Inflammatory macrophage treated with lipopolysaccharide for 4 hours (primary cell): Measurements from ENCODE around the gene SLC22A23.

ENCODE experiments used
- DNase-seq: peaks from one replicate; pipeline ENCODE4 v3.0.0-alpha.2; 2020

The SLC22A23 gene

DNA sequence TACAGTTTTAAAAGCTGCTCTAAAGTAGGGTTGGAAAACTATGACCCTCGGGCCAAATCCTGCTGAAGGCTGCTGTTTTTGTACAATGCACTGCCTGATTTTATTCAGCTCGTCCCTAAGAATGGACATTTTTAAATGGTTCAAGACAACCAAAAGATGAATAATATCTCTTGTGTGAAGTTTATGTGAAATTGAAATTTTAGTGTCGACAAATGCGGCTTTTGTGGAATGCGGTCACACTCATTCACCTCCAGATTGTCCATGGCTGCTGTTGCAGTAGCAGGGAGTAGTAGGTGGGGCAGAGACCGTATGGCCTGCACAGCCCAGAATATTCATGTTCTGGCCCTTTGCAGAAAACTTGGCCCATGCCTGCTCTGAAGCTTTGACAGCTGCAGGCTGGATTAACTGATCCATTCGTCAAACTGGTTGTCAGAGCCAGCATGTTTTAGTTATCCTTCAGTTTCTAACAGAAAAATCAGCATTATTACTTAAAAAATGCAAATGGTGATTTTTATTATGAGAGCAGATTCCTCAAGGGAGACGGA is 106.5 kb downstream of the SLC22A23 start:
- DNase-seq = no peak

GRCh38 chr6:3349388-3350251 is 107.2 kb downstream of the SLC22A23 start:
- no peak for DNase-seq

DNA sequence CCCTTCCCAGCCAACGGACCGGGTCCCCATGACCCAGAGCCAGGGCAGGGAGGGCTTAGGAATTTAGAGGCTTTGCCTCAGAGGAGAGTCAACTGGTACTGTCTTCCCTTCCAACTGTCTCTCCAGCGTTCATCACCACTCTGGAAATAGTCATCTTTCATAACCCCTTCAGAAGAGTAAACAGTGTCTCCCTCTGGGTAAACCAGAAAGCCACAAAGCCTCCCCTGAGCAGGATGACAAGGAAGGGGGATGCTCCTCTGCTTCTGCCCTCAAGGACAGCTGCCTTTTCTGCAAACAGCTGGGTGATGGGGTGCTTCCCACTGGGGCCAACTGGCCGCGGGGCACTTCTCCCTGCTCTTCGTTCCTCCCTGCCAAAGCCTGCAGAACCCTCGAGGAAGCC is 108.0 kb downstream of the SLC22A23 start:
- DNase-seq = no peak

- DNase-seq = no peak
These were observed 109.0 kb downstream of the SLC22A23 start for GRCh38 chr6:3347826-3348225.

GRCh38 chr6:3347247-3347646 is 109.6 kb downstream of the SLC22A23 start:
- DNase-seq = no peak

DNA sequence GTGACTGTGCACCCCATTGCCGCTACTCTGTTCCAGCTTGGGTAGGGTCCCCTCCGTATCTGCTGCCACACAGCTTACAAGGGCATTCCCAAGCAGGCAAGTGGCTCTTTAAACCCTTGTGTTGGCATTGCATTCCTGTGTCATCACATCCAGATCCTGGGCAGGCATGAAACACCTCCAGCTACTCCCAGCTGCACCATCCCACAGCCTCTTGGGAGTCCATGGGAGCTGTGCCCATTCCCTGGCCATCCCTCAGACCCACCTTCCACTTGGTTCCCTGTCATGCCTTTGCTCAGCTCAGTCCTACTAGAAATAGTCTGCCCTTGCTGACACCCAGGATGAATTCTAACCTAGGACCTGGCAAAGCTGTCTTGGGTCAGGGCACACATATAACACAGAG is 110.4 kb downstream of the SLC22A23 start:
- DNase-seq = no peak

DNA sequence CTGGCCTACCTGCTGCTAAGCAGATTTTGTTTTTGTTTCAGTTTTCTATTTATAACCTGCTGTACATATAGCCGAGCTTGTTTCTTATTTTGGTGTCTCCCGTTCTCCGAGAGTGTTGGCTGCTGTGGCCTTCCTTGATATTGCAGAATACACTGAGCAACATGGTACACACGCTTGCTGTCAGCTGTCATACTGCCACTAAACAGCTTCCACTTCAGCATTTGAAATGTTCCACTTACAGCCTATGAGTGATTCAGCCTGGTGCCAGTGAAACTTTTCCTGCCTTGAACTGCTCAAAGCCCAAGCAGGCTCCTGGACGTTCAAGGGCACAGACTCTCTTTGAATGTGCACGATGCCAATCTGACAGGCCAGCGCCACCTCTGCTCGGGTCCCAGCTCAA is 111.0 kb downstream of the SLC22A23 start:
- DNase-seq = no peak

DNA sequence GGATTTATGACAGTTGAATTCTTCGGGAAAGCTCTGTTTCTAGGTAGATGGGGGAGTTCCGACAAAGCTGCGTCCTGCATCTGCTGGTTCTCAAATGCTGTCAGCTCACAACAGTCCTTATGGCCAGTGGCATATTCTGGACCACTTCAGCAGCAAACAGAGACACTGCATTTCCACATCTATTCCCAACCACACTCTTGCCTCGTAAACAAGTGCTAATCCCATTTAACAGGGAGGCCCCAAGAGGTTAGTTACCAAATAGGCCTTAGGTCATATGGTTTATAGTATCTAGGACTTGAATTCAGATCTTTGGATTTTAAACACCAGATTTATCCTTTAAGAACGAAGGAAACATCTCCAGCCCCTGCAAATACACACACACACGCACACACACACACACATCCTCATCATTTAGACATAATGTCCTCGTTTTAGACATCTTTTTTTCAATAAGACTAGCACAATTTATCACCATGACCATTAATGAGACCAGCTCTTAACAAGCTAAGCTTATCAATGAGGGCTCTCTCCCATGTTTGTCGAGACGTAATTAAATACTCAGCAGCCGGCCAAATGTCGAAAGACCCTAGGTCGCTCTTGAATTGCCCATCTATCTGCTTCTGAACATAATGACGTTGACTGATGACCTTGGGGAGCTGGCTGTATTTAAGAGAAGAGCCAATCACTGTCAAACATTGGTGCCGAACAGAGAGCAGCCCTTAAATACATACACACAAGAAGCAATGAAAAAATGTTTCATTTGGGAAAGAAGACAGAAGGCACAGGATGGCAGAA is 113.6 kb downstream of the SLC22A23 start:
- no peak for DNase-seq

GRCh38 chr6:3341467-3341866 is 115.4 kb downstream of the SLC22A23 start:
- DNase-seq = peak; percentile 45

- DNase-seq = no peak
These were observed 116.0 kb downstream of the SLC22A23 start for GRCh38 chr6:3340894-3341293.

DNA sequence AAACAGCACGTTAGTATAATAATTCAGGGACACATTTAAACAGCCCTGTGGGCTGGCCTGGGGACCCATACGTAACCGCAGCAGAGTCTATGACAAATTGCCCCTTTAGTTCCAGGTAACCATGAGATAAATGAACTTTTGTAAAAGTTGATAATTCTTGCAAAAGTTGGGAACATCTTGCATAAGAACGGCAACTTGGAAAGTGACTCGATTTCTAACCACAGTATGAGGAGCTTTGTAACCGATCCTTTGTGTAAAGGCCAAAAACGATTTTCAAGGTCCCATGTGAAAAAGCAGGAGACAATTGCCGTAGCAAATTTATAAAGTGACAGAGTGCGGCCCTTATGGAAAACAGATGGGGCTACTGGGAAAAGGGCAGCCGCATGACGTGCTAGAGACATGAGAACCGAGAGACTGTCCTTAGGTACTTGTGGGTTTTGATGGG is 116.5 kb downstream of the SLC22A23 start:
- no peak for DNase-seq

DNA sequence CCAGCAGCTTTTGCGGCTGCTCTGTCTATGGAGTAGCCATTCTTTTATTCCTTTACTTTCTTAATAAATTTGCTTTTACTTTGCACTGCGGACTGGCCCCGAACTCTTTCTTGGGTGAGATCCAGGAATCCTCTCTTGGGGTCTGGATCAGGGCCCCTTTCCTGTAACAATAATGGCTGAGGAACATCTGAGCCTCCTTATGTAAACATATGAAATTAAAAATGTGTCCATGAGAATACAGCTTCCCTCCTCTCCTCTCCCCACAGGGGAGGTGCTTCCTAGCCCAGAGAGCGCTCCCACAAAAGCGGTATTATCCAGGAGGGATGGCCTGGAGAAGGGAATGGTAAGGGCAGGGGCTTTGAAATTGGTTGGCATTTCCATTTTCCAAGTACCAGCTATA is 117.0 kb downstream of the SLC22A23 start:
- DNase-seq = no peak

DNA sequence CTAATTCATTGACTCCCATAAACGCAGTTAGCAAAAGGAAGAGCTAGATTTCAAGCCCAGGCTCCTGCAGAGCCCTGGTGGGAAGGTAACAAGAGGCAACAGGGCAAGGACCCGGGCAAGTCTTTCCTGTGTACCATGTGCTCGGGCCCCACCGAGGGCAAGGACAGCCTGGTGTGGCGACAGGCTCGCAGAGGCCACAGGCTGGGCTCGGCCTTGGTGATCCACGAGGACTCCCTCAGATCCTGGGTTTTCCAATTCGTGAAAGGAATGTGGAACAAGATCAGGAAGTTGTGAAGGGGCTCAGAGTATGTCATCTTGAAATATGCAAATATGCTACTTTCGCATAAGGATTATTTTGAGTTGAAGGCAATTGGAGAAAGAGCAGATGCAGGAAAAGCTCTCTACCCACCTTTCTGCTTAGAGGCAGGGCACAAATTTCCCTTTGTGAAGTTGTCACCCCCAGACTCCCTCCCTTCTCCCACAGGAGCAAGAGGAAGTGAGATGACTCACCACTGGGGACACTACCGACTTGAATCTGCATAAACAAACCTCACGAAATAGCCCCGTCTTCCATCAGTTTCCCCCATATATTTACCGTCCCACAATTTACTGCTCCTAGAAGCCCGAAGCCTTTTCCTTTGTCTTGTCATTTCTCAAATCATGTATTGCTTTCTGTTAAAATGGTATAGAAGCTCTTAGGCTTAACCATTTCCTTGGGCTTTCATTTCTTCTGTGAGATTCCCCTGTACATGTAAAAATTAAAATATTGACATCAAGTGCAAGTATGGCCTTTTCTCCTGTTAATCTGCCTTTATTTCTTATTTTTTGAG is 119.1 kb downstream of the SLC22A23 start:
- DNase-seq = peak; percentile 71

DNA sequence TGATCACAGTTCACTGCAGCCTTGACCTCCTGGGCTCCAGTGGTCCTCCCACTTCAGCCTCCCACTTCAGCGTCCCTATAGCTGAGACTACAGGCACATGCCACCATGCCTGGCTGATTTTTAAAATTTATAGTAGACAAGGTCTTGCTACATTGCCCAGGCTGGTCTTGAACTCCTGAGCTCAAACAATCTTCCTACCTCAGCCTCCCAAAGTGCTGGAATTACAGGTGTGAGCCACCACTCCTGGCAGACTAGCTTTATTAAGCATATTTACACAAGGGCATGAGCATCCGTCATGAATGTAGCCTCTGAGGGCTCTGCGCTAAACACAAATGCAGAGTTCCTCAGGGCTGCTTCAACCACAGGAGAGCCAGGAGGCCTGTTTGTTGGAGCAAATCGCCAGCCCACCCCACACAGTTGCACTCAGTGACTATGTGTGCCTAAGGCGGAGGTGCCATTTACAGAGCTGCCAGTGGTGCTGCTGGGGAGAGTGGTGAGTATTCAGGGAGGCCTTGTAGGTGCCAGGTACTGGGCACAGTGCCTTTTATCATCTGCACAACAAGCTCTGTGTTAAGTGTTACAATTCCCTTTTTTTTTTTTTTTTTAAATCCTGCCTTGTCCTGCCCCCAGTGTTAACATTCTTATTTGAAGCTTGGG is 119.9 kb downstream of the SLC22A23 start:
- no peak for DNase-seq

DNA sequence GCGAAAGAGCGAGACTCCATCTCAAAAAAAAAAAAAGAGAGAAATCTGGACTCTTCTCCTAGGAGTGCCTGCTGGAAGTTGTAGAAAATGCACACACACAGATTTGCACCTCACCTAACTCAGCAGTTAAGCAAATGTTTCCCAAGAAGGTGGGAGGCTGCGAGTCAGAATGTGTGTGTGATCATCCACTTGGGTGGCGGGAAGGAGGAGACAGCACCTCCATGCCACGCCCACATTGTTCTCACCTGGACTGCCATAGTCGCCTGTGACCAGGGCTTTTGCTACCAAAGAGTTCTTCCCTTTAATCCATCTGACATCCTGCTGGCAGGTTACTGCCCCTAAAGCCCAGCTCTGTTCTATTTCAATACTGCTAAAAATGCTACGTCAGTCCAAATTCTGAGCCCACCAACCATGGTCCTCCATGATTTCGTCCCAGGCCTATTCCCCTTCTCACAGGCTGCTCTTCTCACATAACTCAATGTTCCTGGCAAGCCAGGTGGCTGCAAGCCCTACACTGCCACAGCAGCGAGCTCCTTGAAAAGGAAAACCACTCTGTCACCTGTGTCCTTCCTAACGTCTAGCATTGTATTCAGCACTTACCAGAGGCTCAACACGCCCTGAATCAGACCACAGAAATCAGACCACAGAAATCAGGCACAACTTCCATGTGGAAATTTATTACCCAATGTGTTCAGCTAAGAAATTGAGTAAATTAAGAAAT is 120.6 kb downstream of the SLC22A23 start:
- DNase-seq = peak; percentile 15

- DNase-seq = no peak
These were observed 121.7 kb downstream of the SLC22A23 start for GRCh38 chr6:3335169-3335568.

DNA sequence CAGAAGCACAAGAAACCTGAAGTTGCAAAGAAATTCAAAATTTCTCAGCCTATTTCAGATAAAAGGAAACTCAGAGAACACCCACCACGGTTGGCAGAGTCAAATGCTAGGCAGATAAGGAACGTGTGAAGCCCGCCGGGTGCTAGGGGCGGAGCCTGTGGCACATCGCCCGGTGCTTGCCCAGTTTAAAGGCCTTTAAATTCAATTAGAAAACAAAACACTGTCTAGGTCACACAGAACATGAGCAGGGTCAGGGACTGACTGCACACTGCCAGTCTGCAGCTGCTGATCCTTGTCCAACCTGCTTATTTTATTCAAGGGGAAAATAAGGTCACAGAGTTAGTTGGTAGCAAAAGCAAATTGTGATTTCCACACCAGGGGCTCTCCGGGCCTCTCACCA is 122.3 kb downstream of the SLC22A23 start:
- DNase-seq = no peak

DNA sequence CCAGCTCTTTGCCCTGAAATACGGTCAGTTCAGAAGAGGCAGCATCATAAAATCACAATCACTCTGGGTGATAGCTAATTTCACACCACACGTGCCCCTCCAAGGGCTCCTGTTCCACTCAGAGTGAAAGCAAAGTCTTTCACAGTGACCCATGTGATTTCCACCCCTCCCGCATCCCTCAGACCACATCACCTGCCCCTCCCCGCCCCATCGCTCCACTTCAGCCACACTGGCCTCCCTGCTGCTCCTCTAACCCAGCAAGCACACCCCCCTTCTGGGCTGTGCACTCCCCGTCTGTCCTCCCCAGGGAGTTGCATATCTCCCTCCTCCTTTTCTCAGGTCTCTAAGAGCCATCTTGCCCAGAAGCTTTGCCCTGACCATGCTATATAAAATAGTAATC is 123.6 kb downstream of the SLC22A23 start:
- DNase-seq = no peak

- no peak for DNase-seq
These were observed 124.9 kb downstream of the SLC22A23 start for GRCh38 chr6:3331971-3332370.

DNA sequence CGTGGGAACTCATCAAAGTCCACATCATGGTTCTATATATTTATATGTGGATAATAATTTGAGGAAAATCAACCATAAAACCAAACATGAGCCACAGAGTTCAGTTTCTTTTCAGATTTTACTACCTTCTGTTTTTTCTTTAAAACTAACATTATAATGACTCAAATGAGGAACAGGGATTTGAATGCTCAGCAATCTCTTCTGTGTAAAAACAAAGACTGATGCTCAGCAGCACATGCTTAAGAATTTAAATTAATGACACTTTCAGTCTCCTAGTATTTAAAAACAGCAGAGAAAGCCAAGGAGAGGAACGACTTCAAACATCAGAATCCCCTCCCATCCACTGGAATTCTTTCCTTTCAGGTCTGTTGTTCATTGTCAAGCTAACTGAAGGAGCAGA is 125.4 kb downstream of the SLC22A23 start:
- peak; percentile 8 for DNase-seq

GRCh38 chr6:3330199-3330598 is 126.7 kb downstream of the SLC22A23 start:
- no peak for DNase-seq
